GM21447 (cell line): ENCODE measurements around the gene ELK4.

ENCODE experiments used
- ATAC-seq: cut with Tn5 transposase; IDR thresholded peaks from one replicate; pipeline ENCODE4 v1.9.1; 2021; ENCODE audit not compliant: unreplicated experiment

ELK4 gene

GRCh38 chr1:205596876-205597275 lies 34.9 kb downstream of the ELK4 start:
- no peak for ATAC-seq

- ATAC-seq, result no peak
Observed at GRCh38 chr1:205595861-205596260, 36.0 kb downstream of the ELK4 start.

- ATAC-seq, result no peak
Observed at GRCh38 chr1:205595435-205595834, 36.4 kb downstream of the ELK4 start.

- no peak for ATAC-seq
Observed at GRCh38 chr1:205594846-205595245, 37.0 kb downstream of the ELK4 start.

GRCh38 chr1:205593967-205594366 lies 37.8 kb downstream of the ELK4 start:
- ATAC-seq, result no peak

- peak; percentile 51 for ATAC-seq
Observed at GRCh38 chr1:205593532-205593931, 38.3 kb downstream of the ELK4 start.

GRCh38 chr1:205592443-205593003 lies 39.3 kb downstream of the ELK4 start:
- no peak for ATAC-seq

GRCh38 chr1:205591522-205592351 lies 40.1 kb downstream of the ELK4 start:
- ATAC-seq, result peak; percentile 46

- no peak for ATAC-seq
Observed at GRCh38 chr1:205590777-205591513, 40.9 kb downstream of the ELK4 start.

- ATAC-seq, result no peak
Observed at GRCh38 chr1:205590457-205590768, 41.4 kb downstream of the ELK4 start.

- ATAC-seq, result no peak
Observed at GRCh38 chr1:205589618-205590456, 42.0 kb downstream of the ELK4 start.

GRCh38 chr1:205589046-205589445 lies 42.8 kb downstream of the ELK4 start:
- ATAC-seq, result no peak

- ATAC-seq, result no peak
Observed at GRCh38 chr1:205588636-205589035, 43.2 kb downstream of the ELK4 start.

- no peak for ATAC-seq
Observed at GRCh38 chr1:205587581-205587980, 44.2 kb downstream of the ELK4 start.

- ATAC-seq, result no peak
Observed at GRCh38 chr1:205585835-205586785, 45.7 kb downstream of the ELK4 start.

- ATAC-seq, result no peak
Observed at GRCh38 chr1:205585169-205585834, 46.5 kb downstream of the ELK4 start.

- no peak for ATAC-seq
Observed at GRCh38 chr1:205584732-205585131, 47.1 kb downstream of the ELK4 start.

- ATAC-seq, result no peak
Observed at GRCh38 chr1:205583461-205584130, 48.2 kb downstream of the ELK4 start.
